ENCODE measurements around the gene ZNF580.

The ZNF580 gene

DNA sequence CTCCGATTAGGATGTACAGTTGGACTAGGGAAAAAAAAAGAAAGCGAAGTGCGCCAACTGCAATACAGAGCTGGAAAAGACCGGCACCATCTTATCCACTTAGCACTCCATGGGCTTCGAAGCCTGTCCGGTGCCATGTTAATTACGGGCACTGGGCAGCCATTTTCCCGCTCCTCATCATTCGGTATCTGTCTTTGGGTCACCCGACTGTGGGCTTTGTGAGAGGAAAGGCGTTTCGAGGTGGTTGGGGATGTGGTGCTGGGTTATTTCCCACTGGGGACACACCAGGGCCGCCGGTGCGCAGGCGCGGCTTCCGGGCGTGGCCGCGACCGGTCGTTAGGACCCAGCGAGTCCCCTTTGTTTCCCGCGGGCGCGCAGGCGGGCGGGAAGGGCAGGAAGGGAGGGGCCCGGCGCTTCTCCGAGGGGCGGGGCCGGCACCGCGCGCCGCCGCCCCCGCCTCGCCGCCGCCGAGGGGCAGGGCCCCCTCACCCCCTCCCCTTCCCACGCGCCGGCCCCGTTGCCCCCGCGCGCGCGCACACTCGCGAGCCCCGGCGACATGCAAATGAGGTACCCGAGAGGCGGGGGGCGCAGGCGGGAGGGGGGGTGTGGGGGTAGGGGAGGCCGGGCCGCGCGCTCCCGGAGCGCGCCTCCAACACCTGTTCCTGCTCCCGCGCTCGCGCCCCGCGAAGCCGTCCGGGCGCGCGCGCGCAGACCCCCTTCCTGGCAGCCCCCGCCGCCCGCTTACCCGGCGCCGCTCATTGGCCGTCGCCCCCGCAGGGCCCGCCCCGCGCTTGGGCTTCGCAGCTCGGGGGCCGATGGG is 40.8 kb upstream of the ZNF580 start, which contains the start of gene ZNF524:
TSS of gene ZNF524 (plus strand) at position 447 of the 820 bp plus-strand sequence. CDS start 1,825 bp downstream, outside the sequence.
- Histone ChIP-seq H3K9me3 (ENCODE audit: control insufficient read depth in 1 of 2, low read length in 2 of 2) (no peaks in the 10 kb centered on the region), H3K27me3 (ENCODE audit: low read depth, low read length) (no peaks in the 10 kb centered on the region), H3K36me3 (ENCODE audit: control insufficient read depth in 1 of 2, insufficient read depth in 2 of 2, low read length in 2 of 2) (peaks cover 14 to 24% of the 10 kb centered on the region in 2 donors), H3K4me3 (ENCODE audit: low read depth in 1 of 2, low read length in 2 of 2) (peak within 1 kb of the TSS; percentile 62 to 85), H3K27ac (ENCODE audit: low read length) (peak within 1 kb of the TSS; percentile 89), H3K4me1 (ENCODE audit: control insufficient read depth in 1 of 2, insufficient read depth in 2 of 2, low read length in 2 of 2) (peaks cover 10 to 12% of the 10 kb centered on the region in 2 donors)

DNA sequence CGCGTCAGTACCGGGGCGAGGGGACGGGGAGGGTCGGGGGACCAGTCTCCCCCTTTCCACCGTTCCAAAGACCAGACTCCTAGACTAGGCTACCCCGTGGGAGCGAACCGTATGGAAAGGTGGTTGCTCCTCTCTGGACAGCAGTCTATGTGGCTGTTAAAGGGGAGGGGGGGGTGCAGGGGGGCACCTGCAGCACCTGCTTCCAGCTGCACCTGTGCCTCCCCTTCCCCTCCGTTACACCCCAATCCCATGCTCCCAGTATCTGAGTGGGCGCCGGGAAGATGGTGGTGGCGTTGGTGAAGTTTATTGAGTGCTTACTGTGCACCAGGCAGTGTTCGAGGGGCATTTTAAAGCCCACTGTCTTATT is 40.2 kb upstream of the ZNF580 start:
- H3K9me3 ChIP-seq (ENCODE audit: control insufficient read depth in 1 of 2, low read length in 2 of 2): no peaks in the 10 kb centered on the region
- H3K27me3 ChIP-seq (ENCODE audit: low read depth, low read length): no peaks in the 10 kb centered on the region
- H3K27ac ChIP-seq (ENCODE audit: low read length): peak overlapping the region; percentile 61
- H3K36me3 ChIP-seq (ENCODE audit: control insufficient read depth in 1 of 2, insufficient read depth in 2 of 2, low read length in 2 of 2): peaks cover 8 to 18% of the 10 kb centered on the region in 2 donors
- peaks cover 10 to 12% of the 10 kb centered on the region in 2 donors for H3K4me1 ChIP-seq (ENCODE audit: control insufficient read depth in 1 of 2, insufficient read depth in 2 of 2, low read length in 2 of 2)
- peak overlapping the region; percentile 62 to 81 for H3K4me3 ChIP-seq (ENCODE audit: low read depth in 1 of 2, low read length in 2 of 2)

DNA sequence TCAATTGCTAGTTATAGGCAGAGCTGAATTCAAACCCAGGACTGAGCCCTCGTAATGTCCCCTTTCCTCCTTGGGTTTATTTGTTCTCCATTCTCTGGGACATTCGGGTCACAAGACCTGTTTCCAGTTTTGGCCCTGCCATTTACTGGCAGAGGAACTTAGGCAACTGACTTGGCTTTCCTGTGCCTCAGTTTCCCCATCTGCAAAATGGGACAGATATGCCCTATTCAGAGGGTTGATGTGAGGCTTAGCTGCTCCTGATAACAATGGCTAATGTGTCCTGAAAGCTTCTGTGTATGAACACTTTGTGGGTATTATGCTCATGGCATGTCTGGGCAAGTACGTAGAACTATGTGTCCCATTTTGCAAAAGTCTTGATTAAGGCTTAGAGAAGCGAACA is 39.7 kb upstream of the ZNF580 start:
- Histone ChIP-seq H3K27me3 (ENCODE audit: low read depth, low read length) (no peaks in the 10 kb centered on the region), H3K4me3 (ENCODE audit: low read depth in 1 of 2, low read length in 2 of 2) (peak overlapping the region; percentile 62 to 81), H3K27ac (ENCODE audit: low read length) (peak overlapping the region; percentile 61), H3K36me3 (ENCODE audit: control insufficient read depth in 1 of 2, insufficient read depth in 2 of 2, low read length in 2 of 2) (peaks cover 3 to 14% of the 10 kb centered on the region in 2 donors), H3K9me3 (ENCODE audit: control insufficient read depth in 1 of 2, low read length in 2 of 2) (no peaks in the 10 kb centered on the region), H3K4me1 (ENCODE audit: control insufficient read depth in 1 of 2, insufficient read depth in 2 of 2, low read length in 2 of 2) (peaks cover 10 to 12% of the 10 kb centered on the region in 2 donors)

DNA sequence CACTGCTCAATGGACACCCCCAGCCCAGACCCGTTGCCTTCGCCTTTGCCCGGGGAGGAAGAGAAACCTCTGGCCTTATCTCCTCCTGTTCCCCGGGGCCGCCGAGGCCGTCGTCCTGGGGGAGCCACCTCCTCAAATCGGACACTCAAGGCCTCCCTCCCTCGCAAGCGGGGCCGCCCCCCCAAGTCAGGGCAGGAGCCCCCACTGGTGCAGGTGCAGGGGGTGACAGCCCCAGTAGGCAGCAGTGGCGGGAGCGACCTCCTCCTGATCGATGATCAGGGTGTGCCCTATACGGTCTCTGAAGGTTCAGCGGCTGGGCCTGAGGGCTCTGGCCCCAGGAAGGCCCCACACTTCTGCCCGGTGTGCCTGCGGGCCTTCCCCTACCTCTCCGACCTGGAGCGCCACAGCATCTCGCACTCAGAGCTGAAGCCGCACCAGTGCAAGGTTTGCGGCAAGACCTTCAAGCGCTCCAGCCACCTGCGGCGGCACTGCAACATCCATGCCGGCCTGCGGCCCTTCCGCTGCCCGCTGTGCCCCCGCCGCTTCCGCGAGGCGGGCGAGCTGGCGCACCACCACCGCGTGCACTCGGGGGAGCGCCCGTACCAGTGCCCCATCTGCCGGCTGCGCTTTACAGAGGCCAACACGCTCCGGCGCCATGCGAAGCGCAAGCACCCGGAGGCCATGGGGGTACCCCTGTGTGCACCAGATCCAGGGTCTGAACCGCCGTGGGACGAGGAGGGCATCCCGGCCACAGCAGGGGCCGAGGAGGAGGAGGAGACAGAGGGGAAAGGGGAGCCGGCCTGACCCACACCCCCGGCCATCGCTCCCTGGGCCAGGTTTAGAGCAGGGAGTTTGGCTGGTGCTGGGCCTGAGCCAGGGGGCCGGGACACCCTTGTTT is 38.4 kb upstream of the ZNF580 start:
- Histone ChIP-seq H3K9me3 (ENCODE audit: control insufficient read depth in 1 of 2, low read length in 2 of 2) (no peaks in the 10 kb centered on the region), H3K36me3 (ENCODE audit: control insufficient read depth in 1 of 2, insufficient read depth in 2 of 2, low read length in 2 of 2) (peaks cover 0 to 3% of the 10 kb centered on the region in 2 donors), H3K27me3 (ENCODE audit: low read depth, low read length) (no peaks in the 10 kb centered on the region), H3K4me3 (ENCODE audit: low read depth in 1 of 2, low read length in 2 of 2) (no peak overlapping the region), H3K27ac (ENCODE audit: low read length) (no peak overlapping the region), H3K4me1 (ENCODE audit: control insufficient read depth in 1 of 2, insufficient read depth in 2 of 2, low read length in 2 of 2) (peaks cover 15 to 22% of the 10 kb centered on the region in 2 donors)

DNA sequence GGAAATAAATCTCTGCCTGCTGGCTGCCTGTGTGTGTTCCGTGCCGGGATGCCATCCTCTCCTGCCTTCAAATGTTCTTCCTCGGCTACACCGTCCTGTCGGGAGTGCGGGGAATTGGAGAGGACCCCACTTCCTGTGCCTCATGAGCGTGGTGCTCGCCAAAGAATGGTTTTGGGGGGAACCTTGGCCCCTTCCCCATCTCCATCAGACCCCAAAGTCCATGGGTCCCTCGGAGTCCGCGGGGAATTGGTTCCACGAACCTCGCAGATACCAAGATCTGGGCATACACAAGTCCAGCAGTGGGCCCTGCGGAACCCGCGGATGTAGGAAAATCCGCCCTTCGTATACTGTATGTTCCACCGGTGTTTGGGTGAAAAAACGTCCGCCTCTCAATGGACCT is 37.7 kb upstream of the ZNF580 start:
- Histone ChIP-seq H3K4me3 (ENCODE audit: low read depth in 1 of 2, low read length in 2 of 2) (no peak overlapping the region), H3K36me3 (ENCODE audit: control insufficient read depth in 1 of 2, insufficient read depth in 2 of 2, low read length in 2 of 2) (no peaks in the 10 kb centered on the region), H3K9me3 (ENCODE audit: control insufficient read depth in 1 of 2, low read length in 2 of 2) (no peaks in the 10 kb centered on the region), H3K4me1 (ENCODE audit: control insufficient read depth in 1 of 2, insufficient read depth in 2 of 2, low read length in 2 of 2) (peaks cover 15 to 24% of the 10 kb centered on the region in 2 donors), H3K27ac (ENCODE audit: low read length) (no peak overlapping the region), H3K27me3 (ENCODE audit: low read depth, low read length) (no peaks in the 10 kb centered on the region)

DNA sequence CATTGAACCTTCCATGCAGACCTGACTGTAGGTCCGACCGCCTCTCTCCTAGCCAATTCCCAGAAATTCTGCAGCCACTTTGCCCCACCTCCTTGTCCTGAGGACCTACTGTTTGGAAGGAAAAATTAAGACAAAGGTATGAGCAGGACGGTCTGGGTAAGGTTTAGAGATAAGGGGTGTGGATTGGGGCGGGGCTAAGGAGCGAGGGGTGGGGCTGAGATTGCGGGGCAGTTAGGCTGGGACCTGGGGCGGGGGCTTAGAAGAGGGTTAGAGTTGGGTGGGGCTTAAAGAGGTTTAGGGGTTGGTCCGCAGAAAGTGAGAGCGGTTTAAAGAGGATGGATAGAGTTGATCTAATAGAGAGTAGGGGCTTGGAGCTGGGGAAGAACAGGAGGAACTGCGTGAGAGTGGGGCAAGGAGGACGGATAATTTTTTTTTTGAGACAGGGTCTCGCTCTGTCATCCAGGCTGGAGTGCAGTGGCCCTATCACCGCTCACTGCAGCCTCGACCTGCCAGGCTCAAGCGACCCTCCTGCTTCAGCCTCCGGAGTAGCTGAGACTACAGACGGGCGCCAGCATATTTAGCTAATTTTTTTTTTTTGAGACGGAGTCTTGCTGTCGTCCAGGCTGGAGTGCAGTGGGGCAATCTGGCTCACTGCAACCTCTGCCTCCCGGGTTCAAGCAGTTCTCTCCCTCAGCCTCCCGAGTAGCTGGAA is 37.1 kb upstream of the ZNF580 start:
- H3K4me1 ChIP-seq (ENCODE audit: control insufficient read depth in 1 of 2, insufficient read depth in 2 of 2, low read length in 2 of 2): peaks cover 12 to 21% of the 10 kb centered on the region in 2 donors
- no peak overlapping the region for H3K4me3 ChIP-seq (ENCODE audit: low read depth in 1 of 2, low read length in 2 of 2)
- H3K27ac ChIP-seq (ENCODE audit: low read length): no peak overlapping the region
- no peaks in the 10 kb centered on the region for H3K9me3 ChIP-seq (ENCODE audit: control insufficient read depth in 1 of 2, low read length in 2 of 2)
- H3K27me3 ChIP-seq (ENCODE audit: low read depth, low read length): no peaks in the 10 kb centered on the region
- H3K36me3 ChIP-seq (ENCODE audit: control insufficient read depth in 1 of 2, insufficient read depth in 2 of 2, low read length in 2 of 2): no peaks in the 10 kb centered on the region

DNA sequence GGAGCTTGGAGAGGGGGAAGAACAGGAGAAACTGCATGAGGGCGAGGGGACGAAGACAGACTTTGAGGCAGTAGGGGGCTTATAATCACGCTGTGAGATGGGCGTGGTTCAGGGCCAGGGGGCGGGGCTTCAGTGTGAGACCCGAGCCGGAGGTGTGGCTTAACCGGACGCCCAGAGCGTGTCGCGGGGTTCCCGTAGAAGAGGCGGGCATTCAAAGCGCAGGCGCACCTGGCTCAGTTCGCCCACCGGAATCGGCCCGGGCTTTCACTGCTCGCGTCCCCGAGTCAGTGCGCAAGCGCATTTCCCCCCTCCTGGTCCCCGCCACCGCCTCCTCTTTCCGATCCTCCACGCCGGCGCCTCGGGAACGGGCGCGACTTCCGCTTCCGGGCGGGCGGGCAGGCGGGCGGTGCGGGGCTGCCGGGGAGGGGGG is 35.6 kb upstream of the ZNF580 start:
- peak overlapping the region; percentile 92 for H3K27ac ChIP-seq (ENCODE audit: low read length)

DNA sequence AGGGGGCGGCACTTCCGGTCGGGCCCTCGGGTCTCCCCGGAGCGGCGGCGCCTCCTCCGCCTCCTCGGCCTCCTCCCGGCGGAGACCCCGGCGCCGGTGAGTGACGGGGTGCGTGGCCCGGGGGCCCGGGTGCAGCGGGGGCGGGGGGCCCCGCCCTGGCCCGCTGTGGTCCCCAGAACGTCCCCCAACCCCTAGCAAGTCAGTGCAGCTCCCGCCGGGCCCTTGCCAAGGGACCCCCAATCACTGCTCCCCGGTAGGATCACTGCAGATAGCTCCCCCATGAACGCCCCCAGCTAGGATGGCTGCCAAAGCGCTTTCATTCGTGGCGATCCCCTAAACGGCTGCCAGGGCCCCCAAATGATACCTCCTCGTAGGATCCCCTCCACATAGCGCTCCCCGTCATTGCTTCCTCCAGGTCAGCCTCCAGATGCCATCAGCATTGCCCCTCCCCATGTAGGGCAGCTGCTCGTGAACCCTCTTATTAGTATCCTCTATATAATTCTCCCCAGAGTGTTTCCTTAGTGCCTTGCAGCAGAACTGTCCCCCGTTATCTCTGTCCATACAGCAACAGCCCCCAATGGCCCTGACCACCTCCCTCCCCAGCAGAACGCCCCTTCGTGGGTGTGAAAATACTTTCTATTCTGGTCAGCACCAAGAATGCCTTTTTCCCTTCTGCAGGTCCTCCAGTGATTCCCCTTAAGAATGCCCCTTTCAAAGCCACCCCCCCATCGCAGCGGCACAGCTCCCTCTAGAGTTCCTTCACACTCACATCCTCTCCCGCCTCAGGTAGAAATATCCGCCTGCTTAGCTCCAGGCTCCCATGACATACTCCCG is 34.9 kb upstream of the ZNF580 start, which contains the start of gene ZNF865:
TSS of gene ZNF865 (plus strand) at position 11 of the 834 bp plus-strand sequence. CDS start 7,972 bp downstream, outside the sequence.
- Histone ChIP-seq H3K4me3 (ENCODE audit: low read depth in 1 of 2, low read length in 2 of 2) (peak within 1 kb of the TSS; percentile 76 to 91), H3K9me3 (ENCODE audit: control insufficient read depth in 1 of 2, low read length in 2 of 2) (no peaks in the 10 kb centered on the region), H3K4me1 (ENCODE audit: control insufficient read depth in 1 of 2, insufficient read depth in 2 of 2, low read length in 2 of 2) (peaks cover 10 to 20% of the 10 kb centered on the region in 2 donors), H3K27ac (ENCODE audit: low read length) (peak within 1 kb of the TSS; percentile 92), H3K27me3 (ENCODE audit: low read depth, low read length) (no peaks in the 10 kb centered on the region), H3K36me3 (ENCODE audit: control insufficient read depth in 1 of 2, insufficient read depth in 2 of 2, low read length in 2 of 2) (peaks cover 0 to 15% of the 10 kb centered on the region in 2 donors)

More for the DNA sequence above, 35.6 kb upstream of the ZNF580 start:
- no peaks in the 10 kb centered on the region for H3K27me3 ChIP-seq (ENCODE audit: low read depth, low read length)
- no peaks in the 10 kb centered on the region for H3K9me3 ChIP-seq (ENCODE audit: control insufficient read depth in 1 of 2, low read length in 2 of 2)
- H3K36me3 ChIP-seq (ENCODE audit: control insufficient read depth in 1 of 2, insufficient read depth in 2 of 2, low read length in 2 of 2): peaks cover 0 to 9% of the 10 kb centered on the region in 2 donors
- H3K4me1 ChIP-seq (ENCODE audit: control insufficient read depth in 1 of 2, insufficient read depth in 2 of 2, low read length in 2 of 2): peaks cover 11 to 21% of the 10 kb centered on the region in 2 donors
- peak overlapping the region; percentile 63 to 91 for H3K4me3 ChIP-seq (ENCODE audit: low read depth in 1 of 2, low read length in 2 of 2)

DNA sequence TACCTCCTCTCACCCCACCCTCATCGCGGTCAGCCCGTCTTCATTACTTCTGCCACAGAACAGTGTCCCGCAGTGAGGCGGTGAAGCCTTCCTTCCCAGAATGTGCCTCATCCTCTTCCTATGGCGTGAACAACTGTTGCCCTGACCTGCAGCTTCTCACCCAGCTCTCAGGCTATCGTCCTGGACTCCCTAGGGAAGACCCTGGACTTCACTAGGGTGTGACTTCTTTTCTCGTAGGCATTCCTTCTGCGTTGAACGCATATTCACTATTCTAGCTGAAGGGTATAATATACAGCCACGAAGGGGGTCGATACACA is 34.4 kb upstream of the ZNF580 start:
- H3K27me3 ChIP-seq (ENCODE audit: low read depth, low read length): no peaks in the 10 kb centered on the region
- peaks cover 5 to 19% of the 10 kb centered on the region in 2 donors for H3K4me1 ChIP-seq (ENCODE audit: control insufficient read depth in 1 of 2, insufficient read depth in 2 of 2, low read length in 2 of 2)
- peaks cover 0 to 17% of the 10 kb centered on the region in 2 donors for H3K36me3 ChIP-seq (ENCODE audit: control insufficient read depth in 1 of 2, insufficient read depth in 2 of 2, low read length in 2 of 2)
- H3K27ac ChIP-seq (ENCODE audit: low read length): peak overlapping the region; percentile 79
- no peaks in the 10 kb centered on the region for H3K9me3 ChIP-seq (ENCODE audit: control insufficient read depth in 1 of 2, low read length in 2 of 2)
- peak overlapping the region; percentile 76 to 91 for H3K4me3 ChIP-seq (ENCODE audit: low read depth in 1 of 2, low read length in 2 of 2)

DNA sequence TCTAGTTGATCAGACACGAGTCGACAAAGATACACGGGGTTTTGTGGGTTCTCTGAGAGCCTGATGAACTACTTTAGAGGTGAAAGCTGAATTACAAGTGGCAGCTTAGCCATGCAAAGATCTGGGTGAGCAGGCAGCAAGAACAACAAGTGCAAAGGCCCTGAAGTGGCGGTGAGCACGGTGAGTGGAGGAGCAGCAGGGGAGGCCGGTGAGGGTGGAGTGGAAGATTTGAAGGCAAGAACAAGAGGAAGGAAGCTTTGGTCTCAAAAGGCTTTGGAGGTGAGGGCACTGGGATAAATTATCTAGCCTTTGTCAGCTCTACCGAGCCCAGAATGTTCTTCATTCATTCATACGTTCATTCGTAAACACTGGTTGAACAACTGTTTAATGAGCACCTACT is 34.0 kb upstream of the ZNF580 start:
- H3K27ac ChIP-seq (ENCODE audit: low read length): no peak overlapping the region
- H3K36me3 ChIP-seq (ENCODE audit: control insufficient read depth in 1 of 2, insufficient read depth in 2 of 2, low read length in 2 of 2): peaks cover 0 to 17% of the 10 kb centered on the region in 2 donors
- H3K4me1 ChIP-seq (ENCODE audit: control insufficient read depth in 1 of 2, insufficient read depth in 2 of 2, low read length in 2 of 2): peaks cover 5 to 21% of the 10 kb centered on the region in 2 donors
- no peaks in the 10 kb centered on the region for H3K9me3 ChIP-seq (ENCODE audit: control insufficient read depth in 1 of 2, low read length in 2 of 2)
- H3K27me3 ChIP-seq (ENCODE audit: low read depth, low read length): no peaks in the 10 kb centered on the region
- H3K4me3 ChIP-seq (ENCODE audit: low read depth in 1 of 2, low read length in 2 of 2): peak overlapping the region; percentile 76 to 91

All from muscle layer of duodenum (tissue), 2 donors.